Mucosa of descending colon (tissue), 3 donors: ENCODE results near the gene NGLY1. TPM values are rescaled to one million over a fixed set of nuclear protein-coding genes. Genes with fewer than 3 reads are reported as not detected.

Experiments used
- ATAC-seq: fragments of 200-7000 bp; cut with Tn5 transposase; one replicate; pipeline ENCODE4 v1.9.1; 2020; ENCODE audit warnings: mild to moderate bottlenecking, moderate library complexity
- DNase-seq, 3 donors: peaks; one replicate each; pipeline ENCODE4 v3.0.0-alpha.2; 2020
- H3K36me3 ChIP-seq: fragments of 200-600 bp; one replicate; pipeline ENCODE4 v1.8.0; 2021; ENCODE audit warnings: low read depth, mild to moderate bottlenecking
- H3K4me1 ChIP-seq: fragments of 200-600 bp; one replicate; pipeline ENCODE4 v1.8.0; 2021; ENCODE audit warnings: low read depth, mild to moderate bottlenecking
- H3K4me3 ChIP-seq: fragments of 200-600 bp; one replicate; pipeline ENCODE4 v1.8.0; 2021; ENCODE audit warnings: mild to moderate bottlenecking
- H3K9me3 ChIP-seq: fragments of 200-600 bp; one replicate; pipeline ENCODE4 v1.8.0; 2021; ENCODE audit warnings: mild to moderate bottlenecking
- CTCF ChIP-seq: fragments of 200-600 bp; IDR thresholded peaks from one replicate; pipeline ENCODE4 v1.8.0; 2022; ENCODE audit warnings: antibody characterized with exemption, mild to moderate bottlenecking
- intact Hi-C, 2 donors: fragments of 100-400 bp; cut with DNase I in 1 of 2; cut with micrococcal nuclease in 1 of 2; formaldehyde crosslinking; loops; one replicate each; pipeline versions ENCODE4 v1.11.0 to v1.11.1; 2022; cut with DNase I, micrococcal nuclease
- long read RNA-seq, 2 donors: library from polyadenylated mRNA; unstranded; transcript quantifications; one replicate each; pipeline ENCODE4 v2.0.0, GENCODE V29; 2019 to 2021
- total RNA-seq, 3 donors: library from RNA; stranded (reverse); fragmentation: NEBNext Ultra II Directional in 2 of 3; extraction: Animal tissue kit (Norgen Biotek cat#: 25700) in 2 of 3; gene quantifications; one replicate each; pipeline versions ENCODE4 v1.2.1 to v1.2.4, GENCODE V29; 2021 to 2023
- donor health status: DM: no; HTN: no; CAD: no; lungs with moderate emphysema.
- donor health status: DM: no; HTN: no; CAD: no.
- donor health status: DM: no; HTN: yes; CAD: no.

Gene NGLY1, protein sequence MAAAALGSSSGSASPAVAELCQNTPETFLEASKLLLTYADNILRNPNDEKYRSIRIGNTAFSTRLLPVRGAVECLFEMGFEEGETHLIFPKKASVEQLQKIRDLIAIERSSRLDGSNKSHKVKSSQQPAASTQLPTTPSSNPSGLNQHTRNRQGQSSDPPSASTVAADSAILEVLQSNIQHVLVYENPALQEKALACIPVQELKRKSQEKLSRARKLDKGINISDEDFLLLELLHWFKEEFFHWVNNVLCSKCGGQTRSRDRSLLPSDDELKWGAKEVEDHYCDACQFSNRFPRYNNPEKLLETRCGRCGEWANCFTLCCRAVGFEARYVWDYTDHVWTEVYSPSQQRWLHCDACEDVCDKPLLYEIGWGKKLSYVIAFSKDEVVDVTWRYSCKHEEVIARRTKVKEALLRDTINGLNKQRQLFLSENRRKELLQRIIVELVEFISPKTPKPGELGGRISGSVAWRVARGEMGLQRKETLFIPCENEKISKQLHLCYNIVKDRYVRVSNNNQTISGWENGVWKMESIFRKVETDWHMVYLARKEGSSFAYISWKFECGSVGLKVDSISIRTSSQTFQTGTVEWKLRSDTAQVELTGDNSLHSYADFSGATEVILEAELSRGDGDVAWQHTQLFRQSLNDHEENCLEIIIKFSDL
- total RNA-seq = 10 to 100 TPM; 37.2 to 57.5 (median 41.1) TPM
- long read RNA-seq, donor 1, transcript NGLY1-202 (12 exons, 2,473 nt) = major isoform, 55 of 82 reads
- long read RNA-seq, donor 1, transcript NGLY1-204 (11 exons, 2,024 nt) = minor isoform, 5 of 82 reads
- long read RNA-seq, donor 1, partial matches to known transcripts = 0 of 82 reads
- long read RNA-seq, donor 1, other reads (novel, unspliced or antisense) = 20 of 82 reads
- long read RNA-seq, donor 2, transcript NGLY1-204 (11 exons, 2,024 nt) = minor isoform, 9 of 42 reads
- long read RNA-seq, donor 2, transcript NGLY1-202 (12 exons, 2,473 nt) = major isoform, 16 of 42 reads
- long read RNA-seq, donor 2, partial matches to known transcripts = 2 of 42 reads
- long read RNA-seq, donor 2, other reads (novel, unspliced or antisense) = 15 of 42 reads

- Histone ChIP-seq H3K36me3 (no peaks in the 10 kb centered on the region), H3K4me1 (peaks cover 20% of the 10 kb centered on the region), H3K4me3 (peak within 1 kb of the TSS; percentile 90), H3K9me3 (no peaks in the 10 kb centered on the region)
- TF ChIP-seq CTCF = peak; percentile 12
- intact Hi-C loops = no loop called here
- ATAC-seq (peak; percentile 96), DNase-seq (peak; percentile 89 to 93 (median 92))
These were observed at the start of gene NGLY1 for GRCh38 chr3:25782938-25783660. Gene NGLY1 (minus strand): TSS chr3:25783443. CDS start chr3:25783390, 53 bp downstream.

DNA sequence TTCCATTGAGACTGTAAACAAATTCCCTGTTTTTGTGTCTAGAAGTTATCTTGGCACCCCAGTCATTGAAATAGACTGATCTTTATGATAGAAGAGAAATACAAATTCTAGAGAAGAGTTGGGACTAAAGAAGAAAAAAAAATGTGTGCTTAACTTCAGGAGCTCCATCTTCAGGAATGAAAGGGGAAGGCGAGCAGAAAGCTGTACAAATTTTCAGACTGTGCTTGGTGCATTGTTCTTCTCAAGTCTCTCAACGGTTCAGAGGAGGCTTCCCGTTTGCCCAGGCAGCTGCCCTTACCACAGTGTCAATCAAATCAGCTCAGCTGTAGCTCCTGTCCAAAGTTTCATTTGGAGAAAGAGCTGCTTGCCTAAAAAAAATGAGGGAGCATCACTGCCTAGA, 48.3 kb upstream of the NGLY1 start:
- Histone ChIP-seq H3K4me3 (no peak overlapping the region), H3K9me3 (no peaks in the 10 kb centered on the region), H3K4me1 (no peaks in the 10 kb centered on the region), H3K36me3 (no peaks in the 10 kb centered on the region)
- DNase-seq = peak in 1 of 3 donors; percentile 15
- intact Hi-C loops = no loop called here
- TF ChIP-seq CTCF = no peak
- no peak for ATAC-seq

DNA sequence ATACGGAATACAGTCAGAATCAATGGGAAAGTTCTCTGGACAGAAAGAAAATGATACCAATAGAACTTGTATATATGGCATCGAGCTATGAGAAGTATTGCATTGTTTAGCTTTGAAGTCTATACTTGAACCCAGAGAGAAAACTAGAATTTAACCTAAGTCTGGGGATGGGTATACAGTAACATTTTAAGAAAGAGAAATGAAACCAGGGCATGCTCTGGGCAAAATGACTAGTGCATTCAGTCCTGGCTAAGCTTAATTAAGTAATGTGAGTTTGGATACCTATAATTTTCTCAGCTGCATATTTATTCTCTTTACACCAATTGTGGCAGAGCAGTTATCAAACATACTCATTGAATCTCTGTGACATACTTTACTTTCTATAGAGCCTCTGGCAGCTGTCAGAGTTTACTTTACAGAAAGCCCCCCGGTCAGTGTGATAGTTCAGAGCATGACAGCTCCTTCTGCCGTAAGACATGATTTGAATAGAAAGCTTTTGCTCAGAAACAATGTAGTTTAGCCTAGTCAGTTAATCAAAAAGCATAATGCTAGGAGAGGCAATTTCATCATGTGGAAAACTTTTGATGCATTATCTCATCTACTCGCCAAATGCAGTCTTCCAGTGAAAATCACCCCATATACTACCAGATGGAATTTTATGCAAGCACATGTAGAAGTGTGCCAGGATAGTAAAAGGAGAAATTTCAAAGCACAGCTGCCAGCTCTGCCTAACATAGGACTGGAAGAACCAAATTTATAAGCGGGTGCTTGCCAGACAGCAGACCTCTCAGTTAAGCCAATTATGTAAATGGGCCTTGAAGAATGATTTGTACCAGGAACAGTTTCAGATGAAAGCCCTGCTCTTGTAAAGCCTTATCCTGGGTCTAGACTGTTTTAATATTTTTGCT, 47.4 kb upstream of the NGLY1 start:
- DNase-seq = no peak
- intact Hi-C loops = no loop called here

GRCh38 chr3:25826510-25826909, 43.3 kb upstream of the NGLY1 start:
- H3K36me3 ChIP-seq = no peaks in the 10 kb centered on the region
- no peaks in the 10 kb centered on the region for H3K4me1 ChIP-seq
- peak; percentile 80 for ATAC-seq
- no peak for DNase-seq
- intact Hi-C loops = no loop called here
- TF ChIP-seq CTCF = no peak
- no peaks in the 10 kb centered on the region for H3K9me3 ChIP-seq
- H3K4me3 ChIP-seq = no peak overlapping the region

More for the DNA sequence above, 47.4 kb upstream of the NGLY1 start:
- no peak for TF ChIP-seq CTCF
- Histone ChIP-seq H3K9me3 (no peaks in the 10 kb centered on the region), H3K4me1 (no peaks in the 10 kb centered on the region), H3K4me3 (no peak overlapping the region), H3K36me3 (no peaks in the 10 kb centered on the region)
- ATAC-seq = no peak
